Tibial artery (tissue), 4 donors: ENCODE data around the gene PACS2.

ENCODE experiments used
- DNase-seq, 2 donors: peaks; one replicate each; pipeline ENCODE4 v3.0.0-alpha.2; 2019
- H3K27ac ChIP-seq, 2 donors: fragments of 200-600 bp; sonication (generic) in 1 of 2; 1 replicate in 1 of 2; 2 replicates in 1 of 2; pipeline ENCODE4 v1.5.1; 2018 to 2019; ENCODE audit warnings: mild to moderate bottlenecking in 1 of 2
- H3K27me3 ChIP-seq, 2 donors: fragments of 200-600 bp; sonication (generic) in 1 of 2; one replicate each; pipeline versions ENCODE4 v1.5.1 to v1.6.0; 2016 to 2019
- H3K36me3 ChIP-seq, 3 donors: fragments of 200-600 bp; sonication (generic) in 2 of 3; one replicate each; pipeline ENCODE4 v1.5.1; 2016 to 2019; ENCODE audit warnings: mild to moderate bottlenecking in 2 of 3
- H3K4me1 ChIP-seq, 4 donors: fragments of 200-600 bp; sonication (generic) in 2 of 4; 1 replicate in 3 of 4; 2 replicates in 1 of 4; pipeline ENCODE4 v1.5.1; 2016 to 2019
- H3K4me3 ChIP-seq, 2 donors: fragments of 200-600 bp; sonication (generic) in 1 of 2; 1 replicate in 1 of 2; 2 replicates in 1 of 2; pipeline ENCODE4 v1.5.1; 2018 to 2019; ENCODE audit warnings: mild to moderate bottlenecking in 2 of 2
- H3K9me3 ChIP-seq, 3 donors: fragments of 200-600 bp; sonication (generic) in 1 of 3; one replicate each; pipeline ENCODE4 v1.5.1; 2016 to 2019
- CTCF ChIP-seq, 2 experiments: fragments of 200-600 bp in 1 of 2; fragments of 450-650 bp in 1 of 2; IDR thresholded peaks; one replicate each; pipeline ENCODE4 v1.5.1; 2017 to 2019; ENCODE audit warnings: antibody characterized with exemption in 2 of 2, mild to moderate bottlenecking in 1 of 2, moderate library complexity in 1 of 2
- intact Hi-C: fragments of 100-400 bp; cut with DNase I; formaldehyde crosslinking; loops from one replicate; pipeline ENCODE4 v1.15.0; 2023; ENCODE audit warnings: low total_unique reads

PACS2 gene

GRCh38 chr14:105315211-105315721, 718 bp downstream of the PACS2 start:
- Histone ChIP-seq H3K27ac (peak overlapping the region; percentile 78), H3K4me3 (peak overlapping the region; percentile 77 to 80), H3K9me3 (no peaks in the 10 kb centered on the region), H3K36me3 (no peaks in the 10 kb centered on the region), H3K27me3 (no peaks in the 10 kb centered on the region), H3K4me1 (peaks cover 0 to 39% (median 30%) of the 10 kb centered on the region in 4 donors)
- no peak for TF ChIP-seq CTCF (IDR thresholded peaks at IDR 0.05)
- intact Hi-C loops, result loop anchor here (10.0 kb wide), 1 partner anchor 60 kb away; no protein-coding TSS in a partner anchor
- peak; percentile 34 to 76 for DNase-seq

- TF ChIP-seq CTCF (IDR thresholded peaks at IDR 0.05), result no peak
These were observed 1.5 kb downstream of the PACS2 start for GRCh38 chr14:105315941-105316576.

GRCh38 chr14:105316577-105316941, 2.0 kb downstream of the PACS2 start:
- Histone ChIP-seq H3K27ac (peak overlapping the region; percentile 25 to 78), H3K27me3 (no peaks in the 10 kb centered on the region), H3K9me3 (no peaks in the 10 kb centered on the region), H3K4me1 (peaks cover 0 to 39% (median 30%) of the 10 kb centered on the region in 4 donors), H3K36me3 (no peaks in the 10 kb centered on the region), H3K4me3 (peak overlapping the region; percentile 77 to 80)
- intact Hi-C loops, result loop anchor here (10.0 kb wide), 1 partner anchor 62 kb away; no protein-coding TSS in a partner anchor
- no peak for DNase-seq
- TF ChIP-seq CTCF (IDR thresholded peaks at IDR 0.05), result no peak

More at GRCh38 chr14:105315941-105316576, 1.5 kb downstream of the PACS2 start:
- H3K4me1 ChIP-seq, result peaks cover 0 to 39% (median 30%) of the 10 kb centered on the region in 4 donors
- peak overlapping the region; percentile 78 for H3K27ac ChIP-seq
- H3K9me3 ChIP-seq, result no peaks in the 10 kb centered on the region
- peak in 1 of 2 donors; percentile 67 for DNase-seq
- H3K27me3 ChIP-seq, result no peaks in the 10 kb centered on the region
- H3K4me3 ChIP-seq, result peak overlapping the region; percentile 77 to 80
- intact Hi-C loops, result loop anchor here (10.0 kb wide), 1 partner anchor 61 kb away; no protein-coding TSS in a partner anchor
- no peaks in the 10 kb centered on the region for H3K36me3 ChIP-seq

GRCh38 chr14:105316968-105317510, 2.5 kb downstream of the PACS2 start:
- intact Hi-C loops, result loop anchor here (10.0 kb wide), 1 partner anchor 62 kb away; no protein-coding TSS in a partner anchor
- peak overlapping the region; percentile 25 to 78 for H3K27ac ChIP-seq
- no peak for TF ChIP-seq CTCF (IDR thresholded peaks at IDR 0.05)
- H3K27me3 ChIP-seq, result no peaks in the 10 kb centered on the region
- H3K4me1 ChIP-seq, result peaks cover 0 to 39% (median 30%) of the 10 kb centered on the region in 4 donors
- DNase-seq, result peak in 1 of 2 donors; percentile 71
- no peaks in the 10 kb centered on the region for H3K9me3 ChIP-seq
- peak overlapping the region; percentile 7 to 77 for H3K4me3 ChIP-seq
- no peaks in the 10 kb centered on the region for H3K36me3 ChIP-seq

GRCh38 chr14:105317546-105317945, 3.0 kb downstream of the PACS2 start:
- intact Hi-C loops, result loop anchor here (10.0 kb wide), 1 partner anchor 63 kb away; no protein-coding TSS in a partner anchor

More at GRCh38 chr14:105317546-105317945, 3.0 kb downstream of the PACS2 start:
- peak overlapping the region; percentile 7 to 77 for H3K4me3 ChIP-seq
- H3K36me3 ChIP-seq, result no peaks in the 10 kb centered on the region
- peaks cover 0 to 39% (median 30%) of the 10 kb centered on the region in 4 donors for H3K4me1 ChIP-seq
- peak in 1 of 2 experiments; percentile 29 for TF ChIP-seq CTCF (IDR thresholded peaks at IDR 0.05)
- DNase-seq, result peak; percentile 66 to 71
- H3K27me3 ChIP-seq, result no peaks in the 10 kb centered on the region
- no peaks in the 10 kb centered on the region for H3K9me3 ChIP-seq
- peak overlapping the region; percentile 25 to 78 for H3K27ac ChIP-seq
